HG02759 (cell line): Measurements from ENCODE around the gene NOS2.
"Not testable (repeated sequence)": the region's sequence is repeated elsewhere in the genome, so short reads cannot be mapped to it uniquely, and the experiment has no call there.

Experiments used
- ATAC-seq: cut with Tn5 transposase; IDR thresholded peaks from one replicate; pipeline ENCODE4 v1.9.1; 2021; ENCODE audit warnings: mild to moderate bottlenecking, moderate library complexity; ENCODE audit not compliant: unreplicated experiment

The NOS2 gene

DNA sequence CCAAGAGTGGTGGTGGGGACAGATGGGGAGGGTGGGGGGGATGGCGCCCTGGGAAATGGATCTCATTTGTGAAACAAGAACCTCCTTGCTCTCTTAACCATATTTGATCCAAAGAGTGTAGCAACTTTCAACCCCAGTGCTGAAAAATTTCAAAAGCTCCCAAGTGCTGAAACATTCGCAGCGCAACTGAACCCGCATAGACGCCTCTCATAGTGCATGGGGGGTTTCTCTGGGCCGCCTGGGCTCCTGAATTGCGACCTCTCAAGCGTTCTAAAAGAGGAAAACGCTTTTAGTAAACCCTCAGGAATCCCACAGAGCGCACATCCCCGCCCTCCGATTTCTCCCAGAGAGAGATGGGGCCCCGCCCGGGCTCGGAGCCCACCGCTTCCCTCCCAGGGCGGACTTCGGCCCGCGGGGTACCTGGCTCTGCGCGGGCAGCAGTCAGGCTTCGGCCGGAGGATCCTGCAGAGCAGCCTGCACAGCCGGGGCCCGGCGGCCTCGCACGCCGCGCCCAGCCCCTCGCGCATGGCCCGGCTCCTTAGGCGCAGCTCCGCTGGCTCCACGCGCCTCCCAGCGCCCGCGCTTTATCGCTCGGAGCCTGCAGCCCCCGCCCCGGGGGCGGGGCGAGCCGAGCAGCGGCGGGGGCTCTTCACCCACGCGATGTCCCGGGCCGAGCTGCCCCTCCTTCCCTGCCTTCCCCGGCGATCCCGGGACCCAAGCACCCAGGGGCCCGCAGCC is 7.0 kb downstream of the NOS2 start:
- ATAC-seq, result no peak

DNA sequence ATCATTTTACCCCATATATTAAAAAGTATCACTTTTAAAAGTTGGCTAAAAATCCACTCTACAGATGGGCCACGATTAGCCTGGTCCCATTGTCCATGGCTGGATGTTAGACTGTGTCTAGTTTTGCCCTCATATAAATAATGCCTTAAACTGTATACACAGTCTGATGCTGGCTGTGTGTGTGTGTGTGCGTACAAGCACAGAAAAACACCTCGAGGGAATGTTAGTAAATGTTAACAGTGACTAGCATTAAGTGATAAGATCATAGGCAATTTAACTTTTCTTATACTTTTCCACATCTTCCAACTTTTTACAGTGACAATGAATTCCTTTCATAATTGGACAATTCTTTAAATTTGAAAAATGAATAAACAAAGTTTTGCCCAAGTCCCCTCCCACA is 8.2 kb downstream of the NOS2 start:
- ATAC-seq, result no peak

DNA sequence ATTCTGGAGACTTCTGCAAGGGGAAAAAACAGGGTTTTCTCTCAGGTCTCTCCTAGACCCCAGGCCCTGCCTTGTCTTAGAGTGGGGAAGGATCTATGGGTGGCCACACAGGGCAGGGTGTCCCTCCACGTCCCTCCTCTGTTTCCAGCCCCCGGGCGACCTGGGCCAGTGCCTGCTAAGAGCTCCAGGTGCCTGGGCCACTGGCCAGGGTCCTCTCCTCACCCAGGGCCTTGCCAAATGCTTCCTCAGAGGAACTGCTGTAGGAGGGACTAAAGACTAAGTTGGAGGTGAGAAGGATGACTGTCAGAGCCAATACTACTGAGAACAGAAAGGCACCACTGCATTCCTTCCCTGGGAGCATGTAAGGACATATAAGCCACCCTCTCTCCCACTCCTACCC is 11.4 kb downstream of the NOS2 start:
- no peak for ATAC-seq

DNA sequence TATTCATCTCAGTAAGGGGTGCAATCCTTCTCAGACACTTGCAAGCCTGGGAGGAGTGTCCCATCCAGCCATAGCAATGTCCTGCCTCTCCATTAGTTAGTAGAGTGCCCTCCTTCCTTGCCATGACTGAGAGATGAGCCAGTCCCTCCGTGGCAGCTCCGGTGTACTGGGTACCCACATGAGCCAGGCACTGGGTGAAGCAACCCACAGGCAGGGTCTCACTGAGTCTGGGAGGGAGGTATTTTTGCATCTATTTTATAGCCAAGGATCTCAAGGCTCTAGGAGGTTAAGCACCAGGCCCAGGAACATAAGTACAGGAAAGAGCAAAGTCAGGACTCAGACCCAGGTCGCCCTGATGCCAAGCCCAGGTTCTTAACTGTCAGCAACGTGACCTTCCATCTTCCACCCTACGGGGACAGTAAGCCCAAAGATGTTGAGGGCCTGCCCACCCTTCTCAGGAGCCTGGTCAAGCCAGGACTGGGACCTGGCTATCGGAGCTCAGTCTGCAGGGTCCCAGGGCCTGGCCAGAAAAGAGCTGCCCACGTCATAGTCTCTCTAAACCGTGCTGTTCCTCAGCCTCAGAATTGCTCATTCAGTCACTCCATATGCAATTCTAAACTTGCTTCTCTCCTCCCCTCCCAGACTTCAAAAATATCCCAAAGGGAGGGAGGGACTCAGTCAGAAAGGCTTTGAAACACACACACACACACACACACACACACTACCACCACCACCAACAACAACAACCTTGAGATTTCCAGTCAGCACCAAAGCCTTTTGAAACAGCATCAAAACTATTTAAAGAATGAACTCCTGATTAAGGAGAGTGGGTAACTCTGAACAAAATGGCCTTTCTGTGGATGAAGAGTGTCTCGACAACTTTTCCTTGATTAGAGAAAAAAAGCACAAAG is 16.6 kb downstream of the NOS2 start:
- ATAC-seq, result no peak

DNA sequence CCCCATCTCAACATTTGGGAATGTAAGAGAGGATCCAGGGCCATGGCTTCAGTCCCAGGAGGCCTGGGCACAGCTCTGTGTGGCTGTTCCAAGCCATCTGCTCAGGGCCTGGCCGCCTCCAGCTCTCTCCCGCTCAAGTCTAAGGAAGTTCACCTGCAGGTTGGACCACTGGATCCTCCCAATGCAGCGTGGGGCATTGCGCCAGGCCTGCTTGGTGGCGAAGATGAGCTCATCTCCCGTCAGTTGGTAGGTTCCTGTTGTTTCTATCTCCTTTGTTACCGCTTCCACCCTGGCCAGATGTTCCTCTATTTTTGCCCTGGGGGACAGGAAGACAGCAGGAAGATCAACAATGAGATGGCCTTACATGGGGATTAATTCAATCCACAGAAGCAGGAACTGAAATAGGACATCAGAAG is 17.5 kb downstream of the NOS2 start:
- ATAC-seq, result no peak

DNA sequence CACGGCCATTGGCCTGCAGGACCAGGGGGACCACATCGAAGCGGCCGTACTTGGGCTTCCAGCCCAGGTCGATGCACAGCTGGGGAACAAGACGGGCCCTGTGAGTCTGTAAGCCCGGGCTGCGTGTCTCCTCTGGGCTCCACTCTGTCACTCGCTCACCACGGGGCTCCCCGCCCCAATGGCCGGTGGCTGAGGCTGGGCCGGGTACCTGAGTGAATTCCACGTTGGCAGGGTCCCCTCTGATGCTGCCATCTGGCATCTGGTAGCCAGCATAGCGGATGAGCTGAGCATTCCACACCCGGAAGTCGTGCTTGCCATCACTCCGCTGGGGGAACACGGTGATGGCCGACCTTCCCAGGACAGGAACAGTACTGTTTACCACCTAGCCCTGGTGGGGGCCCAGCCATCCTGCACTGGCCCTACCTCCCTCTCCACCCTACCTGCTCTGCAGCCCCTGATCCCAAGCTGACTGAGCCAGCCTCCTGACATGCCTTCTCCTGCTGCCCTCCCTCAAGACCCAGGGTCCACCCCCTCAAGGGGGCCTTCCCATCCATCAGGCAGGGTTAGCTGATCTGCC is 19.4 kb downstream of the NOS2 start:
- no peak for ATAC-seq

DNA sequence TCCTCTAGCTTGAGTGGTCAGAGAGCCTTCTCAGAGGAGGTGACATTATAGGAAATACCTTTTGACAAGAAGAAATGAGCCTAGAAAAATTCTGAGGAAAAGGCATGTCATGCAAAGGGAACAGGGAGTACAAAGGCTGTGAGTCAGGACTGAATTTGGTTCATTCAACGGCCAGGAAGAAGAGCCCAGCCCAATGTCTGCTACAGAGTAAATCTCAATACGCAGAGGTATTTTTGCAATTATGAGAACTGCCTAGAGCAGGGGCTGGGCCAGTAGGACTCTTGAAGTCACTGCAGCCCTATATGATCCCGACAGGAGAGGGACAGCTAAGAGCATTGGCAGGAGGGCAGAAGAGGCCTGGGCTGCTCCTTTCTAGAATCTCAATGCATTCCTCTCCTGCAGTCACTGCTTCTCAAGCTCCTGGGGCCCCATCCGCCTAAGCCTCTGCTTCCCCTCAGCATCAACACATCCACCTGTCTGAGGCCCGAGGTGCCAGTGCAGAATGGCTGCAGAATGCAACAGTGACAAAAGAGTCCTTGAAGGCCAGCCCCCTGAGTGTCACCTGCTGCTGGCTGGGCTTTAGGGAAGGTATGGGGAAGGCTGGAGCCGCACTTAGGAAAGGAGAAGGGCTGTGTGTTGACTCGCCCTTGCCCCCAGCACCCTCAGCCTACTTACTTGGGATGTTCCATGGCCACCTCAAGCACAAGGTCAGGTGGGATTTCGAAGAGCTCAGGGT is 20.1 kb downstream of the NOS2 start:
- no peak for ATAC-seq

DNA sequence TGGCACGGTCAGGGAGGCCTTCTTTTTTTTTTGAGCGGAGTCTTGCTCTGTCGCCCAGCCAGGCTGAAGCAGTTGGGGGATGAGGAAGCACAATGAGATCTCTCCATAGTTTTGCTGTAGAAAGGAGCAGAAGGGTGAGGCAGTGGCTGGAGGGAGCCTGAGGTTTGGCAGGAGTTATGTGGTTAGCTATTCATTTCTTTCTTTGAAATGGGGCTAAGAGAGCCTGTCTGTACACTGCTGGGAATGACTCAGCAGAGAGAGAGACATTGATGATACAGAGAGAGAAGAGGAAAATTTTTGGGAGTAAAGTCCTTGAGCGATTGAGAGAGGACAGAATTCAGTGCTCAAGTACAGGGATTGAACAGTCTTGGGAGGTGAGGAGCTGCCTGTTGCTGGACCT is 22.1 kb downstream of the NOS2 start:
- ATAC-seq, result no peak

DNA sequence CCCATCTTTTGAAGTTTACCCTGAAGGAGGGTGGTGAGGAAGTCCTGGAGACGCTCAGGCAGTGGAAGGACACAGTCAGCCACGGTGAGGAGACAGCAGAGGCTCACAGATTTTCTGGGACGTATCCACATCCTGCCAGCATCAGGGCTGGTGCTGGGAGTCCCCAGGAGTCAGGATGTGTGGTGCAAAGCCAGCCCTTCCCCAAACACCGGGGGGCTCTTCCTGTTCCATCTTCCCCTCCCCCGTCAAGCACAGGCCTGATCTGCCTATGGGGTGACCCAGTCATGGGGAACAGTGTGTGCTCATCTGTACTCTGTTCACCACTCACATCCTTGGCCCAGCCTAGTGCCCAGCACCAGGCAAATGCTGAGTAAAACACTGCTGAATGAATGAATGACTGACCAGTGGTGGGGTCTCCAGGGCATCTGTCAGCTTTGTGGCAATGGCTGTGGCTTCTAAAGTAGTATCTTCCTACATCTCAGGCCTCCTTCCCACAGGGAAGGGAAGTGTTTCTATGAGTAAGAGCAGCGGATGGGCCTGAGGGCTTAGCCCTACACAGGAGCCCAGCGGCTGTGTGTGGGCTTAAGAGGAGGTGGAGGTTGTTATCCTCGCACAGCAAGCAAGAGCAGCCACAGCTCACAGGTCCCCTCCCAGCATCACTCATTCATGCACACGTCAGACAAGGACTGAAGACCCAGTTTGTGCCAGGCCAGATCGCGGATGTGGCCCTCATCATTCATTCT is 23.3 kb downstream of the NOS2 start:
- ATAC-seq, result no peak

DNA sequence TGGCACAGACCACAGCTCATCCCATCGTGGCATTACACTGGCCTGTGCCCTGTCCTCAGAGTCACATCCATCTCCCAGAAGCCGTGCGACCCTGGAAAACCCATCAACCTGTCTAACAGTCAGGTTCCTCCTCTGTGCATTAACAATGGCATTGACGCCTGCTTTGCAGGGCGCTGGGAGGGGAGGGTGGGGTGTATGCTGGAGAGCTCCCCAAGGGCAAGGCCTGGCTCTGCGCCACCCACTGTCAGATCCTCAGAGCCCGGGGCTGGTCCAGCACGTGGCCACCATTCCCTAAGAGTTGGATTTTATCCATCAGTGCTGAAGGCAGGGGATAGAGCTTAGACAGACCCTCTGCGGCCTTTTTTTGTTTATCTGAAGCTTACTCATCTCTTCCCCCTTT is 28.7 kb downstream of the NOS2 start:
- no peak for ATAC-seq

DNA sequence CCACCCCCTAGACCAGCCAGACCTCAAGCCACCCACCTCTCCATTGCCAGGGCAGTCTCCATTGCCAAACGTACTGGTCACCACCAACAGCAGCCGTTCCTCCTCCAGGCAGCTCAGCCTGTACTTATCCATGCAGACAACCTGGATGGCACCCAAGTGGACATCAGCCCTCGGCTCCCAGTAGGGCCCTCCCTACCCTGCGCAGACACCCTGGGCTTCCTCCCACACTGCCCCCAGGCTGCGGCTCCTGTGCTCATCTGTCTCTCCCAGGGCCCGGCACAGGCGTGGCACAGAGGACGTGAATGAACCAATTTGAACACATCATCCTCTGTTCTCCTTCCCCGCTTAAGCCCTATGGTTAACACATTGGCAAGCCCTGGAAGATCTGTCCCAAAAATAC is 29.5 kb downstream of the NOS2 start:
- ATAC-seq, result no peak

DNA sequence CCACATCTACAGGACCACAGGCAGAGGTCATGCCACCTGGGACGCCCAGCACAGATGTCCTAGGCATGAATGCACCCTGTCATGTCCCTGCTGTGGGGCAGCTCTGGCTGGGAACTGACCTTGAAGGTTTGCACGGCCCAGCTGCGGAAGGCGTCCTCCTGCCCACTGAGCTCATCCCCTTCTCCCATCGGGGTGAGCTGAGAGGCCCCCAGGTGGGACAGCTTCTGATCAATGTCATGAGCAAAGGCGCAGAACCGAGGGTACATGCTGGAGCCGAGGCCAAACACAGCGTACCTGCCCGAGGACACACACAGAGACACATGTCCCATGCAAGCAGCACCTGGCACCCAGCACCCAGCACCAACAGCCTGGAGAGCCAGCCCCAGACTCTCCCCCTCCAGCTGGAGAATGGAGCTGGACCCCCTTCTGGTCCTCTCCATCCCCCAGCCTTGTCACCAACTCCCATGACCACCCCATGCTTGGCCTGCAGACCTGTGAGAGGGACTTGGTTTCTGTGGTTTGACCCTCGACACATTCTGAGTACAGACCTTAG is 31.4 kb downstream of the NOS2 start:
- no peak for ATAC-seq

DNA sequence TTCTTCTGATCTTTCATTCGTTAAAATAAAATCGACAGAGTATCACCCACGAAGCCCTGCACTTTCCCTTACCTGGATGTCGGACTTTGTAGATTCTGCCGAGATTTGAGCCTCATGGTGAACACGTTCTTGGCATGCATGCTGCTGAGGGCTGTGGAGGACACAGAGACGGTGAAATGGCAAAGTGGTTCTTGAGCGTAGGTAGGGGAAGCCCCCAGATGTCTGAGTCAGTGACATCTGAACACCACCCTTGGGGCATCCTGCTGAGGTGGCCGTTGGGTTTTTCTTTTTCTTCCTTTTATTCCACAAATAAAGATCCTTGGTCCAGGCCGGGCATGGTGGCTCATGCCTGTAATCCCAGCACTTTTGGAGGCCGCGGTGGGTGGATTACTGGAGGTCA is 33.9 kb downstream of the NOS2 start:
- no peak for ATAC-seq

DNA sequence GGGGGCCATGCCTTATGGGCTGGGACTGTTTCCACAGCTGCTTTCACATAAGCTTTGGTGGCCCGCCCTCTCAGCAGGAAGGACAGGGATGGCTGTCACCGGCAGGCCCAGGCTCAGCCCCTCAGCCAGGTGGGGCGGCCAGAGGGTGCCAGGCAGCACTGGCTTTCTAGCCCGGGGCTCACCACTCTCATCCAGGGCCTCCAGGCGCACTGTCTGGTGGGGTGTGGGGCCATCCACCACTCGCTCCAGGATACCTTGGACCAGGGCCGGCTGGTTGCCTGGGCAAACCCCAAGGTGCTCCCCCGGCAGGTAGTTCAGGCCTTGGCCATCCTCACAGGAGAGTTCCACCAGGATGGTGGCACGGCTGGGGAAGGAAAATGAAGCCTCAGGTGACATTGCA is 35.0 kb downstream of the NOS2 start:
- ATAC-seq, result no peak

DNA sequence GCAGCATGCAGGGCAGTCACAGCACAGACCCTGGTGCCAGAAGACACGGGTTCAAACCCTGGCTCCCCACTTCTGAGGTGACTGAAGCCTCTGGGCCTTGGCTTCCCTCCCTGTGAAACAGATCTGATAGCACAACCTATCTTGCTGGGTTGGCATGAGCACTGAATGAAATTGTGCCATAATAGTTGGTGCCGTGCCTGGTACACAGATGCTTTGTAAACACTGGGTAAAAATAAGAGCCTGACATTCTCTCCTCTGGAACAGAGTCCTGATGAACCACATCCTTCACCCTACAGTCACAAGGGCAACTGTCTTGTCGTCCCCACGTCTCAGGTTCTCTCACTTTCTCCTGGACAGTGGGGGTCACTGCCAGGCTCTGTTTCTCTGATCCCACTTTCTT is 35.7 kb downstream of the NOS2 start:
- ATAC-seq, result no peak

DNA sequence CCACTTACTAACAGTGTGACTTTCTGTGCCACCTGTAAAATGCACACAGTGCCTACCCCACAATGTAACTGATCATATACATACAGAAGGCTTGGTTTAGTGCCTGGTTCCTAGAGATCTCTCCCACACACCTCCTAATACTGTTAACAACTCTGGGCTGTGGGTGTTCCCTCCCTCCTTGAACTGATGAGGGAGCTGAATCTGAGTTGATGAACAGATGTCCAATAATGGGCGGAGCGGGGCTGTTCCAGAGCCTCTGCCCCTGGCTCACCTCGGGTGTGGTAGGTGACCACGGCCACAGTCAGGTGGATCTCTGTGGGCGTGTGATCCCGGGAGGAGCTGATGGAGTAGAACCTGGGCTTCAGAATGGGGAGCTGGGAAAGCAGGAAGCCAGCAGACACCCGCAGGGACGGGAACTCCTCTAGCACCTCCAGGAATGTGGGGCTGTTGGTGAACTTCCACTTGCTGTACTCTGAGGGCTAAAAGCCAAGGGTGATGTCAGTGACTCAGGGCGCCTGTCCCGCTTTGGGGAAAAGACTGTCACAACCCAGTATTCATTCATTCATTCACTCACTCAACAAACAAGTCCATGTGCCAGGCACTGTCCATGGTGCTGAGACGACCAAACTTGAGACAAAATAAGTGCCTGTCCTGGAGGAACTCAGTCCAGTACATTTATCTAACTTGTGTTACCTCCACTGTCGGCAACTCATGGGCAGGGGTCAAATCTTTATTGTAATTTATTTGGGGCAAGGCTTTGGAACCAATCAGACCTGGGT is 37.6 kb downstream of the NOS2 start:
- no peak for ATAC-seq

DNA sequence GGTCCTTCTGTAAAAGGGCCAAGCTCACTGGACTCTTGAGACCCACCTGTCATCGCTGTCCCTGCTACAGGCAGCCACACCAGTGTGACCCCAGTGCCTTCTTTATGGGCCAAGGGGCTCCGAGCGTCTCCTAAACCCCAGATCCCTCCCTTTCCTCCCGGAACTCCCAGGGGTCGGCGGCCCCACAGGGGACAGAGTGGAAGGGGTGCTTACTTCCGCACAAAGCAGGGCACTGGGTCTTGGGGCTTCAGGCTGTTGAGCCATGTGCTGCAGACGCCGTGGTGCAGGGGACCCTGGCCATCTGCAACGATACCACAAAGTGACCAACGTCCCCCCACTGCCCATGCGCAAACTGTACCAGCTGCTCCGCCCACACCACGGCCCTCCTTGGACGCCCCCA is 39.4 kb downstream of the NOS2 start:
- ATAC-seq, result not testable (repeated sequence)

DNA sequence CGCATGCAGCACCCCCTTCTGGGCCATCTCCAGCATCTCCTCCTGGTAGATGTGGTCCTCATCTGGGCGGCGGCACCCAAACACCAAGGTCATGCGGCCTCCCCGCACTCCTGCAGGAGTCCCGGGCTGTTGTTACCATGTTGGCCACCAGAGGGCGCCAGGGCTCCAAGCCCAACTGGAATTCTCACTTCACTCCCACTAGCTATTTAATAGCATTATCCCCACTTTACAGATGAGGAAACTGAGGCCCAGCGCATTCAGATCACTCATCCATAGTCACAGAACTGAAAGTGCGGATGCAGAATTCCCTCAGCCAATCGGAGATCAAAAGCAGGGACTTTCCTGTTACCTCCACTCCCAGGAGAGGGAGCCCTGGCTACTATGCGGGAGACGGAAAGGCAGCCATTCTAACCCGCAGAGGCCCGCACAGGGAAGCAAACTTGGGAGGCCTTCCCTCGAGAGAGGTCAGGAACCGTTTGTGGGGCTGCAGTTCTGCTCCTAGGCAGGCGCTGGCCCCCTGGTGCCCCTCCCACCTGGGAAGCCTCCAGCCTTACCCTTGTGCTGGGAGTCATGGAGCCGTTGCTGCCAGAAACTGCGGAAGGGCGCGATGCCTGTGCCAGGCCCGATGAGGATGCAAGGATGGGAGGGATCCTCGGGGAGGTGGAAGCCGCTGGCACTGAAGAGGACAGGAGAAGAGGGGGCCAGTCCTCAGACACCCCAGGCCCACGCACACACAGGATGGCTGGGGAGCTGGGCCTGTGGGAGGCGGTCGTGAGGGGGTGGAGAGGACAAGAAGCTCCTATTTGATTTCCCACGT is 40.1 kb downstream of the NOS2 start:
- ATAC-seq, result peak; percentile 57

DNA sequence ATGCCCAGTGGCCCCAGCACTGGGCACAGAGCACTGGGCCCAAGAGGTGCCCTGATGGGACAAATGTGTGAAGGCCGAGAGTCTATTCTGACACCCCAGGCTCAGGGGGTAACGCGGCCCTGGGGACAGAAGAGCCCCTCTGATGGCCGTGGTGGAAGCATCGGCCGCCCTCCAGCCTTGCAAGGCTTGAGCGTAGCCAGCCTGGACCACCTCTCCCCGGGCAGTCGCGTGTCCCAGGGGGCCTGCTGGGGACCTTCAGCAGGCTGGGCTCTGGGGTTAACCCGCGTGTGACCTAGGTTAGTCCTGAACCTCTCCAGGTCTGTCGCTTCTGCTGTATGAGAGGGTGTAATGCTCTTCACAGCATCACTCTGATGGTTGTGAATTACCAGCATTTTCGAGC is 40.8 kb downstream of the NOS2 start:
- ATAC-seq, result no peak
